Erythroblast (primary cell): ENCODE measurements around the gene KIF1A.

ENCODE experiments used
- DNase-seq, 2 experiments: peaks; one replicate each; lab custom pipeline; 2025; lab: John Stamatoyannopoulos, UW
- GATA1 ChIP-seq: IDR thresholded peaks from 2 replicates; pipeline ENCODE4 v1.6.1; 2011; ENCODE audit warnings: low read depth, mild to moderate bottlenecking, control low read depth, low read length, moderate library complexity
- POLR2A ChIP-seq: IDR thresholded peaks from 2 replicates; pipeline ENCODE4 v1.6.1; 2011; ENCODE audit warnings: mild to moderate bottlenecking, low read length

Gene KIF1A

GRCh38 chr2:240818293-240819125 lies 1.5 kb downstream of the KIF1A start:
- DNase-seq, result no peak
- TF ChIP-seq POLR2A (no peak), GATA1 (no peak)

GRCh38 chr2:240817496-240818292 lies 2.3 kb downstream of the KIF1A start:
- TF ChIP-seq GATA1 (no peak), POLR2A (no peak)
- no peak for DNase-seq

GRCh38 chr2:240816584-240817495 lies 3.2 kb downstream of the KIF1A start:
- TF ChIP-seq GATA1, result no peak
- TF ChIP-seq POLR2A, result no peak
- DNase-seq, result no peak

- TF ChIP-seq POLR2A, result no peak
- no peak for TF ChIP-seq GATA1
- no peak for DNase-seq
These were observed 4.0 kb downstream of the KIF1A start for GRCh38 chr2:240815761-240816583.

GRCh38 chr2:240814946-240815760 lies 4.9 kb downstream of the KIF1A start:
- DNase-seq, result no peak

GRCh38 chr2:240814280-240814679 lies 5.7 kb downstream of the KIF1A start:
- no peak for TF ChIP-seq GATA1
- TF ChIP-seq POLR2A, result no peak
- DNase-seq, result no peak

More at GRCh38 chr2:240814946-240815760, 4.9 kb downstream of the KIF1A start:
- TF ChIP-seq POLR2A (no peak), GATA1 (no peak)

GRCh38 chr2:240813231-240813921 lies 6.6 kb downstream of the KIF1A start:
- TF ChIP-seq GATA1 (no peak), POLR2A (no peak)
- no peak for DNase-seq

GRCh38 chr2:240812721-240813120 lies 7.3 kb downstream of the KIF1A start:
- no peak for TF ChIP-seq POLR2A
- no peak for TF ChIP-seq GATA1
- DNase-seq, result no peak

- TF ChIP-seq GATA1 (no peak), POLR2A (no peak)
- no peak for DNase-seq
These were observed 7.7 kb downstream of the KIF1A start for GRCh38 chr2:240812301-240812680.

- TF ChIP-seq GATA1 (no peak), POLR2A (no peak)
- DNase-seq, result no peak
These were observed 8.4 kb downstream of the KIF1A start for GRCh38 chr2:240811346-240812300.

- TF ChIP-seq POLR2A (no peak), GATA1 (no peak)
- DNase-seq, result no peak
These were observed 9.4 kb downstream of the KIF1A start for GRCh38 chr2:240810621-240811020.

GRCh38 chr2:240810199-240810598 lies 9.8 kb downstream of the KIF1A start:
- TF ChIP-seq GATA1, result no peak
- DNase-seq, result no peak
